Measurements from ENCODE around the gene TKFC.

GRCh38 chr11:61315260-61315659 lies 17.8 kb upstream of the TKFC start:
- TF ChIP-seq PPARA (CRISPR knock-in tag; IDR thresholded peaks at IDR 0.05; ENCODE audit: borderline replicate concordance) (no peak), TOX (CRISPR knock-in tag; IDR thresholded peaks at IDR 0.05; ENCODE audit: borderline replicate concordance) (no peak), ZC3H10 (CRISPR knock-in tag; IDR thresholded peaks at IDR 0.05) (no peak), ZFP30 (CRISPR knock-in tag; IDR thresholded peaks at IDR 0.05) (no peak), POU6F1 (CRISPR knock-in tag; IDR thresholded peaks at IDR 0.05; ENCODE audit: borderline replicate concordance, low read depth) (no peak), PATZ1 (CRISPR knock-in tag; IDR thresholded peaks at IDR 0.05; ENCODE audit: borderline replicate concordance) (no peak), TCF4 (CRISPR knock-in tag; IDR thresholded peaks at IDR 0.05; ENCODE audit: borderline replicate concordance) (no peak), GLIS3 (CRISPR knock-in tag; IDR thresholded peaks at IDR 0.05) (no peak)

Measured in SK-N-SH treated with all-trans-retinoic acid at 6 μM for 48 hours (cell line).